Peyer's patch (tissue), 4 donors: Measurements from ENCODE around the gene PPBP.

Experiments used
- CTCF ChIP-seq, 6 experiments: fragments of 450-650 bp in 4 of 6; fragments of 200-600 bp in 2 of 6; sonication (generic) in 1 of 6; IDR thresholded peaks; one replicate each; pipeline ENCODE4 v1.5.1; 2017 to 2019; ENCODE audit warnings: antibody characterized with exemption in 6 of 6, mild to moderate bottlenecking in 3 of 6, moderate library complexity in 1 of 6
- POLR2A ChIP-seq, 2 donors: fragments of 450-650 bp; IDR thresholded peaks; one replicate each; pipeline ENCODE4 v1.5.1; 2017; ENCODE audit warnings: antibody characterized with exemption in 2 of 2, mild to moderate bottlenecking in 2 of 2, moderate library complexity in 2 of 2

GRCh38 chr4:73943555-73943954 is 44.4 kb downstream of the PPBP start:
- TF ChIP-seq CTCF (IDR thresholded peaks at IDR 0.05) (no peak), POLR2A (IDR thresholded peaks at IDR 0.05) (no peak)
